ENCODE data around the gene DCAF11.
A peak's percentile ranks its signal among the peaks of the same experiment; 100 is the strongest.

GRCh38 chr14:24146453-24146977, 31.9 kb downstream of the DCAF11 start, which contains the start of gene PSME2:
- TF ChIP-seq SRF (IDR thresholded peaks at IDR 0.05; ENCODE audit: low read depth, low read length) (no peak), SP2 (IDR thresholded peaks at IDR 0.05; ENCODE audit: low read length) (no peak), EZH2 (IDR thresholded peaks at IDR 0.05; ENCODE audit: low read depth, low read length, severe bottlenecking) (no peak), SP1 (IDR thresholded peaks at IDR 0.05; ENCODE audit: low read depth, low read length) (no peak), CTCF (IDR thresholded peaks at IDR 0.05; ENCODE audit: control extremely low read depth in 1 of 3, insufficient read depth in 1 of 3, low read depth in 1 of 3, low read length in 3 of 3) (no peak), POLR2AphosphoS5 (IDR thresholded peaks at IDR 0.05; ENCODE audit: low read depth, low read length) (peak; percentile 17; the same call in 1 of the 2 replicates), CHD7 (IDR thresholded peaks at IDR 0.05; ENCODE audit: insufficient replicate concordance, low read length) (no peak), TAF1 (IDR thresholded peaks at IDR 0.05; ENCODE audit: low read depth, low read length) (peak; percentile 73; the same call in 1 of the 2 replicates), EP300 (IDR thresholded peaks at IDR 0.05; ENCODE audit: borderline replicate concordance in 1 of 2, low read depth in 2 of 2, low read length in 2 of 2) (0 out of 3 replicates have a peak, but pooled peaks of 1 of the 2 experiments have one; percentile 22), POLR2A (IDR thresholded peaks at IDR 0.05; ENCODE audit: control extremely low read depth in 1 of 2, low read depth in 2 of 2, low read length in 2 of 2) (no peak; a peak in 1 of 3 replicates), JUND (IDR thresholded peaks at IDR 0.05; ENCODE audit: low read length) (no peak)

Data from H1 (cell line).